SU-DHL-6 (cell line): Measurements from ENCODE around the gene PRDM16.

Experiments
- H2AFZ ChIP-seq: fragments of 200-600 bp; sonication (generic); 2 replicates; pipeline ENCODE4 v1.6.1; 2014; ENCODE audit warnings: low read depth, mild to moderate bottlenecking, moderate library complexity, mixed read lengths, antibody characterized with exemption, low read length; ENCODE audit not compliant: severe bottlenecking
- H3F3A ChIP-seq: fragments of 200-600 bp; shearing (Covaris generic); 2 replicates; pipeline ENCODE4 v1.6.0; 2016; ENCODE audit warnings: antibody characterized with exemption, mild to moderate bottlenecking; ENCODE audit not compliant: insufficient read depth
- H3K27ac ChIP-seq: fragments of 200-600 bp; sonication (generic); 2 replicates; pipeline ENCODE4 v1.5.1; 2016; ENCODE audit warnings: low read depth, mild to moderate bottlenecking, low read length, moderate library complexity, mixed read lengths
- H3K27me3 ChIP-seq: fragments of 200-600 bp; sonication (generic), shearing (Covaris generic); 2 replicates; pipeline ENCODE4 v1.6.0; 2014; ENCODE audit warnings: mild to moderate bottlenecking, low read length
- H3K36me3 ChIP-seq: fragments of 200-600 bp; sonication (generic); 2 replicates; pipeline ENCODE4 v1.6.1; 2014; ENCODE audit warnings: mild to moderate bottlenecking, low read length, mixed read lengths
- H3K4me2 ChIP-seq: fragments of 300-600, 200-600 bp; shearing (Covaris generic), sonication (generic); 2 replicates; pipeline ENCODE4 v1.6.0; 2014; ENCODE audit warnings: low read length, low read depth, mild to moderate bottlenecking; ENCODE audit not compliant: poor library complexity, severe bottlenecking
- H3K4me3 ChIP-seq: fragments of 200-600 bp; sonication (generic); 2 replicates; pipeline ENCODE4 v1.5.1; 2014; ENCODE audit warnings: antibody characterized with exemption, low read length, mild to moderate bottlenecking, mixed read lengths; ENCODE audit not compliant: insufficient read depth, poor library complexity, severe bottlenecking
- H3K79me2 ChIP-seq: fragments of 200-600 bp; sonication (generic); 2 replicates; pipeline ENCODE4 v1.6.1; 2014; ENCODE audit warnings: mild to moderate bottlenecking, low read length, moderate library complexity; ENCODE audit not compliant: insufficient read depth
- H3K9ac ChIP-seq: fragments of 200-600 bp; sonication (generic); 2 replicates; pipeline ENCODE4 v1.7.0; 2014; ENCODE audit warnings: mild to moderate bottlenecking, low read length
- H3K9me2 ChIP-seq: fragments of 200-600 bp; sonication (generic); replicated peaks from 2 replicates; pipeline ENCODE4 v1.6.1; 2014; ENCODE audit warnings: low read length; ENCODE audit not compliant: insufficient read depth
- H3K9me3 ChIP-seq: fragments of 200-600 bp; sonication (generic); 2 replicates; pipeline ENCODE4 v1.6.1; 2014; ENCODE audit warnings: low read length, mixed read lengths; ENCODE audit not compliant: insufficient read depth
- H4K20me1 ChIP-seq: fragments of 200-600 bp; sonication (generic); 2 replicates; pipeline ENCODE4 v1.6.1; 2014; ENCODE audit warnings: low read depth, mild to moderate bottlenecking, antibody characterized with exemption, low read length, moderate library complexity, mixed read lengths
- CTCF ChIP-seq: fragments of 200-600 bp; sonication (generic); IDR thresholded peaks from one replicate; pipeline ENCODE4 v1.5.1; 2017; ENCODE audit warnings: antibody characterized with exemption, mild to moderate bottlenecking, low read length, moderate library complexity; ENCODE audit not compliant: insufficient read depth, poor library complexity, severe bottlenecking
- EZH2phosphoT487 ChIP-seq: fragments of 200-600 bp; sonication (generic), shearing (Covaris generic); conservative IDR thresholded peaks from 2 replicates; pipeline ENCODE4 v1.6.1; 2018; ENCODE audit warnings: mild to moderate bottlenecking, antibody characterized with exemption, low read length, moderate library complexity, mixed read lengths

The PRDM16 gene

GRCh38 chr1:3481836-3482375, 412.9 kb downstream of the PRDM16 start:
- Histone ChIP-seq H3K9me3 (no peaks in the 10 kb centered on the region), H2AFZ (no peak overlapping the region), H3K4me3 (no peak overlapping the region), H3K27me3 (no peaks in the 10 kb centered on the region), H3K36me3 (no peaks in the 10 kb centered on the region), H3K9me2 (no peaks in the 10 kb centered on the region), H3K9ac (no peak overlapping the region), H3K79me2 (no peaks in the 10 kb centered on the region), H4K20me1 (no peaks in the 10 kb centered on the region), H3F3A (no peaks in the 10 kb centered on the region), H3K27ac (no peak overlapping the region), H3K4me2 (no peak overlapping the region)
- no peak for TF ChIP-seq EZH2phosphoT487

GRCh38 chr1:3482378-3482849, 413.4 kb downstream of the PRDM16 start:
- no peak overlapping the region for H3K9ac ChIP-seq

GRCh38 chr1:3483380-3483779, 414.4 kb downstream of the PRDM16 start:
- H3K4me3 ChIP-seq, result no peak overlapping the region
- TF ChIP-seq CTCF (no peak), EZH2phosphoT487 (no peak)
- no peaks in the 10 kb centered on the region for H3K27me3 ChIP-seq
- H3K27ac ChIP-seq, result no peak overlapping the region
- H4K20me1 ChIP-seq, result no peaks in the 10 kb centered on the region
- H3K9me2 ChIP-seq, result no peaks in the 10 kb centered on the region
- no peak overlapping the region for H3K4me2 ChIP-seq
- no peak overlapping the region for H3K9ac ChIP-seq
- no peaks in the 10 kb centered on the region for H3K79me2 ChIP-seq
- H2AFZ ChIP-seq, result no peak overlapping the region
- H3F3A ChIP-seq, result no peaks in the 10 kb centered on the region
- no peaks in the 10 kb centered on the region for H3K9me3 ChIP-seq
- no peaks in the 10 kb centered on the region for H3K36me3 ChIP-seq

More at GRCh38 chr1:3482378-3482849, 413.4 kb downstream of the PRDM16 start:
- H3K4me2 ChIP-seq, result no peak overlapping the region
- H3F3A ChIP-seq, result no peaks in the 10 kb centered on the region
- H2AFZ ChIP-seq, result no peak overlapping the region
- H3K9me3 ChIP-seq, result no peaks in the 10 kb centered on the region
- H3K4me3 ChIP-seq, result no peak overlapping the region
- no peaks in the 10 kb centered on the region for H3K9me2 ChIP-seq
- no peak overlapping the region for H3K27ac ChIP-seq
- TF ChIP-seq EZH2phosphoT487 (no peak), CTCF (no peak)
- H3K79me2 ChIP-seq, result no peaks in the 10 kb centered on the region
- no peaks in the 10 kb centered on the region for H3K36me3 ChIP-seq
- no peaks in the 10 kb centered on the region for H4K20me1 ChIP-seq
- no peaks in the 10 kb centered on the region for H3K27me3 ChIP-seq

DNA sequence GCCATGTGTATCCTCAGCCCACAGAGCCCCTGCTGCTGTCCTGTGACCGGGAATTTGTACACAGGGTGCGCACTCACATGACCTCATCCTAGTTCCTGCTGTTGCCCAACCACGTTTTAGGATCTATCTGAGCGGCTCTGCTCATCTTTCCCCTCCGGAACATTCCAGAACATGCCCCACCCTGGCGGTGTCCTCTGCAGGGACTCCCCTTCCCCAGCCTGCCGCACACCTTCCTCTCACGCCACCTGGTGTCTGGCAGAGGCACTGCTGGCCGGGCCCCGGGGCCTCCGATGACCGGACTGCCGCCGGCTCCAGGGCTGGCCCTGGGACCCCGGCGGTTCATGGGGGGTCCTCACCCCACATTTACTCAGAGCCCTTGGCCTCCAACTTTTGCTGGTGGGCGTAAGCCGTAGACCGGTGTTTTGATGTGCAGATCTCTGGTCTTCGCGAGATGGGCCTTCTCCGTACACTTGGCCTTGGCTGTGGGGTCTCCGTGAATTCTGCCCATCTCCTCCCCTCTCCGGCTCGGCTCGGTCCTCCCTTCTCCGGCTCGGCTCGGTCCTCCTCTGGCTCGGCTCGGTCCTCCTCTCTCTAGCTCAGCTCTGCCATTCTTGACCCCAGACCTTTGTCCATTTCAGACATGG, 414.9 kb downstream of the PRDM16 start:
- H3K27ac ChIP-seq, result no peak overlapping the region

More for the DNA sequence above, 414.9 kb downstream of the PRDM16 start:
- no peak for TF ChIP-seq EZH2phosphoT487
- TF ChIP-seq CTCF, result peak; percentile 46
- no peaks in the 10 kb centered on the region for H3F3A ChIP-seq
- no peak overlapping the region for H3K9ac ChIP-seq
- no peak overlapping the region for H3K4me2 ChIP-seq
- H4K20me1 ChIP-seq, result no peaks in the 10 kb centered on the region
- no peaks in the 10 kb centered on the region for H3K9me2 ChIP-seq
- no peaks in the 10 kb centered on the region for H3K27me3 ChIP-seq
- H2AFZ ChIP-seq, result no peak overlapping the region
- no peaks in the 10 kb centered on the region for H3K9me3 ChIP-seq
- no peaks in the 10 kb centered on the region for H3K79me2 ChIP-seq
- H3K36me3 ChIP-seq, result no peaks in the 10 kb centered on the region
- no peak overlapping the region for H3K4me3 ChIP-seq
